Neural progenitor cell (in vitro differentiated cells): ENCODE measurements around the gene NOC3L.

ENCODE experiments used
- CTCF ChIP-seq: fragments of 200-600 bp; sonication (generic); IDR thresholded peaks from 2 replicates; pipeline ENCODE4 v1.5.1; 2017; ENCODE audit warnings: antibody characterized with exemption, mild to moderate bottlenecking
- EZH2 ChIP-seq: fragments of 200-600 bp; sonication (generic); IDR thresholded peaks from 2 replicates; pipeline ENCODE4 v1.6.1; 2017; ENCODE audit warnings: antibody characterized with exemption, mild to moderate bottlenecking, moderate library complexity

- TF ChIP-seq CTCF, result no peak
- no peak for TF ChIP-seq EZH2
Observed at GRCh38 chr10:94402204-94402842, 39.6 kb upstream of the NOC3L start, which contains the start of gene TBC1D12.
